Measurements from ENCODE around the gene ADI1. TPM values are rescaled to one million over a fixed set of nuclear protein-coding genes. Genes with fewer than 3 reads are reported as not detected.
"Not testable (repeated sequence)": the region's sequence is repeated elsewhere in the genome, so short reads cannot be mapped to it uniquely, and the experiment has no call there.

Gene ADI1
- total RNA-seq, 5 donors from 2014 or later (not counting 1 experiment from before 2014, with no cell fraction given) = 20.9 to 29.0 (median 28.3) TPM

DNA sequence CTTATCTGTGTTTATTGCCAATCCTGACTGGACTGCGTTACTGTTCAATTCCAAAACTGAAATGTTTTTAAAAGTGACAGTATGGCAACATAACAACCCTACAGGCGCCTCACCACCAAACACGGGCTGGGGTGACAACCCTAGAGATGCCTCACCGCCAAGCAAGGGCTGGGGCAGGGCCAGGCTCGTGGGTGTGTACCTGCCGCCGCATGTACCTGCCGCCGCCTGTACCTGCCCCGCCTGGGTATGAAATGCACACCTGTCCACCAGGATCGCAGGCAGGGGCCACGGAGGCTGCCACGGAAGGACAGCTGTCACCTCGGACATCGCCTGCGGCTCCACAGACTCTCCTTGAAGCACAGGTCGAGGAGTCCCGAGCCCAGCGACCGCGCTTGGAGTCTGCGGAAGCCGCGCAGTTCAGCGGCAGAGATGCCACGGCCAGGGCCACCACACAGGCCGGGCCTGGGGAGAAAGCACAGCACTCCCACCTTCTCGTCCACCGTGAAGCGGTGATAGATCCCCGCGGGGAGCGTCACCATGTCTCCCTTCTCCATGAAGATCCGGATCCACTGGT, 18.9 kb downstream of the ADI1 start:
- CTCF ChIA-PET = no interaction called here
- H3K4me3 ChIP-seq (ENCODE audit: control insufficient read depth in 1 of 2, extremely low read depth in 1 of 2, low read length in 1 of 2) = no peak overlapping the region
- Mint-ChIP-seq H3K9me3 (no peaks in the 10 kb centered on the region), H3K4me3 (no peak overlapping the region), H3K4me1 (peaks cover 0 to 17% (median 0%) of the 10 kb centered on the region in 3 donors), H3K27me3 (no peaks in the 10 kb centered on the region), H3K27ac (no peak overlapping the region), H3K36me3 (peaks cover 69% of the 10 kb centered on the region)
- DNase-seq = no peak
- no peak overlapping the region for H3K27ac ChIP-seq (ENCODE audit: low read length)
- no peaks in the 10 kb centered on the region for H3K9me3 ChIP-seq
- POLR2A ChIA-PET = no interaction called here
- H3K36me3 ChIP-seq (ENCODE audit: control insufficient read depth in 2 of 2, extremely low read depth in 1 of 2, insufficient read depth in 1 of 2, low read length in 1 of 2) = peaks cover 25 to 66% of the 10 kb centered on the region in 2 donors
- 96% methylated on average over 33 of the region's 34 CpGs for WGBS (ENCODE audit: insufficient coverage)
- H3K4me1 ChIP-seq (ENCODE audit: control insufficient read depth in 1 of 2, extremely low read depth in 1 of 2, insufficient read depth in 2 of 2, low read length in 2 of 2) = no peaks in the 10 kb centered on the region
- no peaks in the 10 kb centered on the region for H3K27me3 ChIP-seq (replicated peaks in 1 of 2; ENCODE audit: control insufficient read depth in 2 of 2, extremely low read depth in 1 of 2, insufficient read depth in 2 of 2, low read length in 1 of 2)
- no peak for ATAC-seq (replicated peaks in 1 of 4)

DNA sequence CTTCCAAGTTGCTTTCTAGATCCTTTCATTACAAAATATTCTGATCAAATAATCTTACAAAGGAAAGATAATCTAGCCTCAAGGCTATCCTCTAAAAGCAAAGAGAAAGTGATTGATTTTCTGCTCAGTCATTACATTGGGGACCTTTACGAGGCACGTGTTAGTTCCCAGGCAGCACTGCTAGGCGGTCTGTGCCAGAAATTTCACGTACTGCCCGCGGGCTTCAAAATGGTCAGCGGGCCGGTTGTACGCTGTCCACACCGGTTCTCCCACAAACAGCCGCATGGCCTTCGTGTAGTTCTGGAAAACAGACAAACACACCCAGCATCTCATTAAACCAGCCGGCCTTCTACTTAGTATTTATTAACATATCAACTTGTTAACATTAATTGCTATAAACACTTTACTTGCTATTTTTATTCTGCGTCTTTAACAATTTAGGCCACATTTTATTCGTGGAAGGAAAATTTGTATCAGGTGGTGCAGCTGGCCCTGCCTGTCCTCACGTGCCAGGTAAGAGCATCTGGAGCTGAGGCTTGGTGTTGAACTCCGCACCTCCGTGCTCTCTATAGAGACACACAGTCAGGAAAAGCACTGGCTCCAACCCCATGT, 20.4 kb downstream of the ADI1 start:
- Histone ChIP-seq H3K4me3 (ENCODE audit: control insufficient read depth in 1 of 2, extremely low read depth in 1 of 2, low read length in 1 of 2) (no peak overlapping the region), H3K36me3 (ENCODE audit: control insufficient read depth in 2 of 2, extremely low read depth in 1 of 2, insufficient read depth in 1 of 2, low read length in 1 of 2) (peaks cover 22 to 57% of the 10 kb centered on the region in 2 donors), H3K27me3 (replicated peaks in 1 of 2; ENCODE audit: control insufficient read depth in 2 of 2, extremely low read depth in 1 of 2, insufficient read depth in 2 of 2, low read length in 1 of 2) (peaks cover 0 to 2% of the 10 kb centered on the region in 2 experiments), H3K27ac (ENCODE audit: low read length) (no peak overlapping the region), H3K9me3 (no peaks in the 10 kb centered on the region), H3K4me1 (ENCODE audit: control insufficient read depth in 1 of 2, extremely low read depth in 1 of 2, insufficient read depth in 2 of 2, low read length in 2 of 2) (no peaks in the 10 kb centered on the region)
- Mint-ChIP-seq H3K36me3 (peaks cover 59% of the 10 kb centered on the region), H3K27me3 (no peaks in the 10 kb centered on the region), H3K9me3 (no peaks in the 10 kb centered on the region), H3K4me3 (no peak overlapping the region), H3K27ac (no peak overlapping the region), H3K4me1 (peaks cover 0 to 8% (median 0%) of the 10 kb centered on the region in 3 donors)
- DNase-seq (no peak), ATAC-seq (replicated peaks in 1 of 4) (no peak)
- POLR2A ChIA-PET = interaction anchor here in 1 of 2 donors (0.6 kb wide), 1 partner anchor 12 kb away, joined by 4 read pairs; no protein-coding TSS in a partner anchor
- 96% methylated on average over 16 of the region's 18 CpGs for WGBS (ENCODE audit: insufficient coverage)
- CTCF ChIA-PET = no interaction called here

DNA sequence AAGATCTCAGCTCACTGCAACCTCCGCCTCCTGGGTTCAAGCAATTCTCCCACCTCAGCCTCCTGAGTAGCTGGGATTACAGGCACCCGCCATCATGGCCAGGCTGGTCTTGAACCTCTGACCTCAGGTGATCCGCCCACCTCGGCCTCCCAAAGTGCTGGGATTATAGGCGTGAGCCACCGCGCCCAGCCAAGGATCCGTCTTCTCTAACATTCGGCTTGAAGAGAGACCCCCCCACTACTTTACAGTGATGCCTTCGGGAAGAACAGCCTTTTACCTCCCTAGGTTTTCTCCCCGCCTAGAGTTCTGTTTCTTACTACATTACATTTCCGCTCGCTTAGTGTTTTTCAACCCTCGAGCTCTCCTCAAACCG, 22.6 kb downstream of the ADI1 start:
- H3K4me3 Mint-ChIP-seq; H3K27me3 Mint-ChIP-seq; H3K4me3 ChIP-seq (ENCODE audit: control insufficient read depth in 1 of 2, extremely low read depth in 1 of 2, low read length in 1 of 2); POLR2A ChIA-PET; H3K9me3 Mint-ChIP-seq; H3K4me1 Mint-ChIP-seq; H3K9me3 ChIP-seq; H3K27me3 ChIP-seq (replicated peaks in 1 of 2; ENCODE audit: control insufficient read depth in 2 of 2, extremely low read depth in 1 of 2, insufficient read depth in 2 of 2, low read length in 1 of 2); H3K27ac ChIP-seq (ENCODE audit: low read length); H3K4me1 ChIP-seq (ENCODE audit: control insufficient read depth in 1 of 2, extremely low read depth in 1 of 2, insufficient read depth in 2 of 2, low read length in 2 of 2); CTCF ChIA-PET; H3K27ac Mint-ChIP-seq; DNase-seq; ATAC-seq (replicated peaks in 1 of 4): not testable (repeated sequence)
- H3K36me3 ChIP-seq (ENCODE audit: control insufficient read depth in 2 of 2, extremely low read depth in 1 of 2, insufficient read depth in 1 of 2, low read length in 1 of 2) = peaks cover 21 to 46% of the 10 kb centered on the region in 2 donors
- 97% methylated on average over 10 of the region's 15 CpGs for WGBS (ENCODE audit: insufficient coverage)
- H3K36me3 Mint-ChIP-seq = peaks cover 46% of the 10 kb centered on the region

DNA sequence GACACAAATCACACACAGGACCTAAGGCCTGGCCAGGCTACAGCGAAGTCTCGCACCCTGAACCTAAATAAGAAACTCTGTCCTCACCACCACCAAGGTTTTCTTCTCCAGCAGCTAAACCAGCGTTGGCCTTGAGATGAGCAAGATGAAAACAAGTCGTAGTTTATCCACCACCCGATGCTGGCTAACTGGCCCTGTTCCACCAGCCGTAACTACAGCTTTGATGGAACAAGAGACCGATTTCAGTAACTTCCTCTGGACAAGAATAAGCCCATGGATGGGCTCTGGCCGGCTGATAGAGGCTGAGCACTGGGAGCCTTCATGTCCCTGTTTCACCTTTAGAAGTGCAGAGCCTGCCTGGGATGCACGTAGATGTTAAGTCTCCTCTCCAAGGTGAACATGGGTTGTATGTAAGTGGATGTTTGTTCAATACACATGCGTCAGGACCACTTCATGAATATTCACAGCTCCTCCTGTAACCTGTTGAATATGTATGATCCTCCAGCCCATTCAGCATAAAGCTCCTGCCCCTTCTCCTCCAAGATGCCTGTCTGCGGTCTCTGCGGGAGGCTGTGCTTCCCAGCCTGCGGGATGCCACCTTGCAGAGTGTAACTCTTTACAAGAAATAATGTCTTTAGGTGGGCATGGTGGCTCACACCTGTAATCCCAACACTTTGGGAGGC, 24.2 kb downstream of the ADI1 start:
- H3K4me1 ChIP-seq (ENCODE audit: control insufficient read depth in 1 of 2, extremely low read depth in 1 of 2, insufficient read depth in 2 of 2, low read length in 2 of 2) = no peaks in the 10 kb centered on the region

DNA sequence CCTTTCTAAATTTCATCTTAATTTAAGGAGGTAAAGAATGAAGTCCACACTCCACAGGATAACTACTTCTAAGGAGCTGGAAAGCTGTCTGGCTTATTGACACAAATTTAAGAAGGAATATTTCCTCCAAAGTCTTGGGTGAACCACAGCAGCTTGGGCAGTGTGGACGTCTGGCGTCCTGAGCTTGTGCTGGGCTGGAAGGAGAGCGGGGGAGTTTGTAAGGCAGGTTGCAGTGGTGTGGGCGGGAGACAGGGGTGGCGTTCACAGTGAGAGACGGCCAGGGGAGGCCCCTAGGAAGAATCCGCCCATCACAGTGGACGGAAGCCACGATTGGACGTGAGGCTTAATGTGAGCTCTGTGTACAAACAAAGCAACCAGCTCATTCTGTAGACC, 25.7 kb downstream of the ADI1 start:
- no peaks in the 10 kb centered on the region for H3K27me3 Mint-ChIP-seq
- WGBS (ENCODE audit: insufficient coverage) = no CpG with 5 or more reads among the region's 10 CpGs
- H3K27ac Mint-ChIP-seq = no peak overlapping the region
- no peak overlapping the region for H3K4me3 Mint-ChIP-seq
- Histone ChIP-seq H3K9me3 (no peaks in the 10 kb centered on the region), H3K27me3 (replicated peaks in 1 of 2; ENCODE audit: control insufficient read depth in 2 of 2, extremely low read depth in 1 of 2, insufficient read depth in 2 of 2, low read length in 1 of 2) (peaks cover 0 to 2% of the 10 kb centered on the region in 2 experiments), H3K27ac (ENCODE audit: low read length) (no peak overlapping the region), H3K4me3 (ENCODE audit: control insufficient read depth in 1 of 2, extremely low read depth in 1 of 2, low read length in 1 of 2) (no peak overlapping the region), H3K4me1 (ENCODE audit: control insufficient read depth in 1 of 2, extremely low read depth in 1 of 2, insufficient read depth in 2 of 2, low read length in 2 of 2) (no peaks in the 10 kb centered on the region), H3K36me3 (ENCODE audit: control insufficient read depth in 2 of 2, extremely low read depth in 1 of 2, insufficient read depth in 1 of 2, low read length in 1 of 2) (peaks cover 4 to 20% of the 10 kb centered on the region in 2 donors)
- peaks cover 30% of the 10 kb centered on the region for H3K36me3 Mint-ChIP-seq
- ChIA-PET POLR2A (no interaction called here), CTCF (no interaction called here)
- DNase-seq (no peak), ATAC-seq (replicated peaks in 1 of 4) (no peak)
- H3K9me3 Mint-ChIP-seq = no peaks in the 10 kb centered on the region
- peaks cover 0 to 4% (median 0%) of the 10 kb centered on the region in 3 donors for H3K4me1 Mint-ChIP-seq

More for the DNA sequence above, 24.2 kb downstream of the ADI1 start:
- no peak overlapping the region for H3K4me3 ChIP-seq (ENCODE audit: control insufficient read depth in 1 of 2, extremely low read depth in 1 of 2, low read length in 1 of 2)
- CTCF ChIA-PET = no interaction called here
- Mint-ChIP-seq H3K27me3 (no peaks in the 10 kb centered on the region), H3K36me3 (peaks cover 40% of the 10 kb centered on the region), H3K4me1 (peaks cover 0 to 3% (median 0%) of the 10 kb centered on the region in 3 donors), H3K9me3 (no peaks in the 10 kb centered on the region), H3K4me3 (no peak overlapping the region), H3K27ac (no peak overlapping the region)
- POLR2A ChIA-PET = interaction anchor here in 1 of 2 donors (0.6 kb wide), 1 partner anchor 109 kb away, joined by 4 read pairs; no protein-coding TSS in a partner anchor
- no peaks in the 10 kb centered on the region for H3K9me3 ChIP-seq
- no peak for ATAC-seq (replicated peaks in 1 of 4)
- H3K27ac ChIP-seq (ENCODE audit: low read length) = no peak overlapping the region
- H3K36me3 ChIP-seq (ENCODE audit: control insufficient read depth in 2 of 2, extremely low read depth in 1 of 2, insufficient read depth in 1 of 2, low read length in 1 of 2) = peaks cover 10 to 35% of the 10 kb centered on the region in 2 donors
- H3K27me3 ChIP-seq (replicated peaks in 1 of 2; ENCODE audit: control insufficient read depth in 2 of 2, extremely low read depth in 1 of 2, insufficient read depth in 2 of 2, low read length in 1 of 2) = peaks cover 0 to 2% of the 10 kb centered on the region in 2 experiments
- 95% methylated on average over 8 of the region's 13 CpGs for WGBS (ENCODE audit: insufficient coverage)
- no peak for DNase-seq

DNA sequence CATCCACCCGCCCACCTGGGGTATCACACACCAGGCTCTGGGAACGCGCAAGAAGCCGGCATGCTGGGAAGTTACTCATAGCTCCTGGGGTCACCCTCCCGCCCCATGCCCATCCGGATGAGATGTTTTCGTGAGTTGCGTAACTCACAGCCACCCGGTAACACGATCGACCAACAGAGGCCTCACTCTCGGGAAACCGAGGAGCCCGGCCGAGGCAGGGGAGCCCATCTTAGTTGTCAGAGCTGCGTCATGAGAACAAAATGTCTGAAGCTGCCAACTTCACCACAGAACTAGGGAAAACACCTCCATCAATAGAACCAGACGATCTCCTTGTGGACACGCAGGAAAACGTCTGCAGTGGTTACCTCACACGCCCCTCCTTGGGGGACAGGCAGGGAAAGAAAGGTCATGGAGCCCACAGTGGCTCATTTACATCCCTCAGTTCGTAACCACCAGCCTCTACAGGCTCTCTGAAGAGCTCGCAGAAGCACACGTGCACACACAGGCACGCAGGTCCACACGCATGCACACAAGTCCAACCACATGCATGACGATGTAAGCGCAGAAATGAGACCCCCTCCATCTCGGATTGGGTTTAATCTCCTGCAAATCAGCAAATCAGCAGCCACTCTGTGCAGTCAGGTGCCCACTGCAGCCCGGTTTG, 26.2 kb downstream of the ADI1 start:
- H3K4me3 ChIP-seq (ENCODE audit: control insufficient read depth in 1 of 2, extremely low read depth in 1 of 2, low read length in 1 of 2) = no peak overlapping the region
- Mint-ChIP-seq H3K27me3 (no peaks in the 10 kb centered on the region), H3K4me3 (no peak overlapping the region), H3K36me3 (peaks cover 24% of the 10 kb centered on the region), H3K9me3 (no peaks in the 10 kb centered on the region), H3K4me1 (peaks cover 0 to 4% (median 0%) of the 10 kb centered on the region in 3 donors), H3K27ac (no peak overlapping the region)
- H3K9me3 ChIP-seq = no peaks in the 10 kb centered on the region
- H3K27me3 ChIP-seq (replicated peaks in 1 of 2; ENCODE audit: control insufficient read depth in 2 of 2, extremely low read depth in 1 of 2, insufficient read depth in 2 of 2, low read length in 1 of 2) = peaks cover 0 to 2% of the 10 kb centered on the region in 2 experiments
- ChIA-PET POLR2A (no interaction called here), CTCF (no interaction called here)
- WGBS (ENCODE audit: insufficient coverage) = 87% methylated on average over 27 of the region's 29 CpGs
- no peak overlapping the region for H3K27ac ChIP-seq (ENCODE audit: low read length)
- ATAC-seq (replicated peaks in 1 of 4) (no peak), DNase-seq (no peak)
- H3K36me3 ChIP-seq (ENCODE audit: control insufficient read depth in 2 of 2, extremely low read depth in 1 of 2, insufficient read depth in 1 of 2, low read length in 1 of 2) = peaks cover 2 to 16% of the 10 kb centered on the region in 2 donors
- no peaks in the 10 kb centered on the region for H3K4me1 ChIP-seq (ENCODE audit: control insufficient read depth in 1 of 2, extremely low read depth in 1 of 2, insufficient read depth in 2 of 2, low read length in 2 of 2)

All from T-cell (primary cell).